Naive thymus-derived CD4-positive, alpha-beta T cell (primary cell): Measurements from ENCODE around the gene CAMK1. TPM values are rescaled to one million over a fixed set of nuclear protein-coding genes. Genes with fewer than 3 reads are reported as not detected.

Experiments used
- ATAC-seq: fragments of 150-1000 bp; cut with Tn5 transposase; 2 replicates; pipeline ENCODE4 v1.10.0; 2021; ENCODE audit warnings: mild to moderate bottlenecking, moderate library complexity
- CTCF ChIA-PET: fragments of 350-600 bp; sonication (Branson Sonifier 250); formaldehyde crosslinking; loops from one replicate; lab custom pipeline; 2021; ENCODE audit warnings: antibody characterized with exemption; lab: Charles Lee
- POLR2A ChIA-PET: fragments of 350-600 bp; sonication (Branson Sonifier 250); formaldehyde crosslinking; loops from one replicate; lab custom pipeline; 2021; ENCODE audit warnings: antibody characterized with exemption, inconsistent platforms; lab: Charles Lee
- DNase-seq, 9 donors: peaks; one replicate each; pipeline versions ENCODE4 v3.0.0 to v3.0.0-alpha.2; 2020 to 2022; ENCODE audit warnings: mixed read lengths in 1 of 9
- H3K27ac ChIP-seq: one replicate; pipeline ENCODE4 v1.7.0; 2013; ENCODE audit warnings: mild to moderate bottlenecking, low read depth, low read length, moderate library complexity
- H3K27me3 ChIP-seq, 2 donors: one replicate each; pipeline ENCODE4 v1.7.0; 2013; ENCODE audit warnings: low read length in 2 of 2, mild to moderate bottlenecking in 2 of 2, moderate library complexity in 2 of 2; ENCODE audit not compliant: control insufficient read depth in 2 of 2, insufficient read depth in 2 of 2
- H3K36me3 ChIP-seq, 3 experiments: 1 replicate in 2 of 3; 2 replicates in 1 of 3; pipeline ENCODE4 v1.7.0; 2013; ENCODE audit warnings: low read length in 3 of 3, mild to moderate bottlenecking in 3 of 3, moderate library complexity in 1 of 3; ENCODE audit not compliant: insufficient read depth in 3 of 3, control insufficient read depth in 2 of 3
- H3K4me1 ChIP-seq, 2 donors: one replicate each; pipeline ENCODE4 v1.7.0; 2013; ENCODE audit warnings: low read length in 2 of 2, mild to moderate bottlenecking in 2 of 2, moderate library complexity in 1 of 2; ENCODE audit not compliant: control insufficient read depth in 2 of 2, insufficient read depth in 2 of 2
- H3K4me3 ChIP-seq: 2 replicates; pipeline ENCODE4 v1.7.0; 2013; ENCODE audit warnings: mild to moderate bottlenecking, low read length
- H3K9me3 ChIP-seq, 3 experiments: 1 replicate in 2 of 3; 2 replicates in 1 of 3; pipeline ENCODE4 v1.7.0; 2013; ENCODE audit warnings: low read length in 3 of 3; ENCODE audit not compliant: control insufficient read depth in 2 of 3
- H3K27ac Mint-ChIP-seq, 9 donors: one replicate each; pipeline ENCODE4 v1.8.0; 2020 to 2022; ENCODE audit warnings: mixed read lengths in 9 of 9, mild to moderate bottlenecking in 8 of 9, moderate library complexity in 5 of 9, inconsistent platforms in 2 of 9
- H3K27me3 Mint-ChIP-seq, 5 donors: one replicate each; pipeline ENCODE4 v1.8.0; 2021 to 2022; ENCODE audit warnings: mixed read lengths in 5 of 5, mild to moderate bottlenecking in 1 of 5
- H3K36me3 Mint-ChIP-seq, 5 donors: one replicate each; pipeline ENCODE4 v1.8.0; 2020 to 2022; ENCODE audit warnings: mixed read lengths in 5 of 5, mild to moderate bottlenecking in 3 of 5, inconsistent platforms in 1 of 5
- H3K4me1 Mint-ChIP-seq, 7 donors: one replicate each; pipeline ENCODE4 v1.8.0; 2020 to 2022; ENCODE audit warnings: mixed read lengths in 7 of 7, mild to moderate bottlenecking in 3 of 7, inconsistent platforms in 1 of 7
- H3K4me3 Mint-ChIP-seq, 10 donors: one replicate each; pipeline ENCODE4 v1.8.0; 2020 to 2022; ENCODE audit warnings: mild to moderate bottlenecking in 10 of 10, mixed read lengths in 10 of 10, moderate library complexity in 6 of 10, inconsistent platforms in 2 of 10
- H3K9me3 Mint-ChIP-seq, 11 donors: one replicate each; pipeline ENCODE4 v1.8.0; 2020 to 2022; ENCODE audit warnings: mixed read lengths in 11 of 11, mild to moderate bottlenecking in 4 of 11, inconsistent platforms in 1 of 11, moderate library complexity in 1 of 11
- intact Hi-C, 2 donors: fragments of 100-400 bp; cut with micrococcal nuclease; formaldehyde crosslinking; loops; one replicate each; pipeline ENCODE4 v1.15.1; 2023
- polyA plus RNA-seq, 2 donors: library from polyadenylated mRNA; unstranded; fragments of 300-500 nt; fragmentation: Illumina TruSeq; gene quantifications; one replicate each; pipeline ENCODE4 v1.2.3, GENCODE V29; 2021
- total RNA-seq, 6 experiments: library from RNA in 5 of 6; stranded (reverse) in 5 of 6; gene quantifications; 1 replicate in 5 of 6; 2 replicates in 1 of 6; pipeline ENCODE4 v1.2.3 and lab custom pipeline; 2021 to 2026

CAMK1 gene
- total and polyA plus RNA-seq, 7 experiments from 2014 or later: 0.85 to 36.3 (median 2.1) TPM

DNA sequence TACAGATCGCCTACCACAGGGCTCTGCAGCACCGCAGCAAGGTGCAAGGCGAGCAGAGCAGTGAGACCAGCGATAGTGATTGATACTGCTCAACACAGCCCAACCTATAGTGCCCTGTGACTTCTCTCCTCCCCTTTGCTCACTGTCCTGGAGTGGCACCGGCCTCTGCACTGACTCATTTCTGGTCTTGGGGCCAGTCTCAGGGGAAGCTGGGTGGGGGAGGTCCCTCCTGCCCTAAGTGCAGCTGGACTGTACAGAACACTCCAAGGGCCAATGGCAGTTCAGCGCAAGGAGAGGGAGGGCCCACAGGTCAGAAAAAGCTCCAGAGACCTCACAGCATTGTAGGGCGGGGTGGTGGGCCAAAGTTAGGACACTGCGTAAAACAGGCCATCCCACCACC is 22.5 kb downstream of the CAMK1 start:
- H3K36me3 ChIP-seq: peaks cover 26 to 64% (median 27%) of the 10 kb centered on the region in 3 experiments
- H3K9me3 ChIP-seq: no peaks in the 10 kb centered on the region
- H3K27me3 ChIP-seq: no peaks in the 10 kb centered on the region
- Mint-ChIP-seq H3K27me3 (no peaks in the 10 kb centered on the region), H3K27ac (no peak overlapping the region), H3K36me3 (peaks cover 0 to 43% (median 17%) of the 10 kb centered on the region in 5 donors), H3K9me3 (peaks cover 0 to 2% (median 0%) of the 10 kb centered on the region in 11 donors), H3K4me1 (peaks cover 20 to 38% (median 32%) of the 10 kb centered on the region in 7 donors), H3K4me3 (no peak overlapping the region)
- intact Hi-C loops: no loop called here
- ChIA-PET CTCF (no interaction called here), POLR2A (interaction anchor here (0.7 kb wide), 1 partner anchor 751 kb away, joined by 3 read pairs; no protein-coding TSS in a partner anchor)
- no peak overlapping the region for H3K4me3 ChIP-seq
- no peak for DNase-seq
- ATAC-seq: no peak
- H3K27ac ChIP-seq: no peak overlapping the region
- peaks cover 13 to 22% of the 10 kb centered on the region in 2 donors for H3K4me1 ChIP-seq

- Mint-ChIP-seq H3K36me3 (peaks cover 0 to 39% (median 10%) of the 10 kb centered on the region in 5 donors), H3K4me1 (peaks cover 13 to 29% (median 23%) of the 10 kb centered on the region in 7 donors), H3K27ac (peak overlapping the region in 1 of 9 donors; percentile 30), H3K4me3 (no peak overlapping the region), H3K9me3 (peaks cover 0 to 2% (median 0%) of the 10 kb centered on the region in 11 donors), H3K27me3 (no peaks in the 10 kb centered on the region)
- no peaks in the 10 kb centered on the region for H3K27me3 ChIP-seq
- H3K9me3 ChIP-seq: no peaks in the 10 kb centered on the region
- ChIA-PET CTCF (interaction anchor here (0.6 kb wide), 1 partner anchor 36 kb away, joined by 4 read pairs; no protein-coding TSS in a partner anchor), POLR2A (no interaction called here)
- peaks cover 13% of the 10 kb centered on the region in 2 donors for H3K4me1 ChIP-seq
- H3K4me3 ChIP-seq: no peak overlapping the region
- intact Hi-C loops: no loop called here
- ATAC-seq: no peak
- H3K27ac ChIP-seq: no peak overlapping the region
- peaks cover 31 to 64% (median 32%) of the 10 kb centered on the region in 3 experiments for H3K36me3 ChIP-seq
- no peak for DNase-seq
These were observed 23.4 kb downstream of the CAMK1 start for GRCh38 chr3:9746330-9746729.

GRCh38 chr3:9745521-9745920 is 24.2 kb downstream of the CAMK1 start:
- Histone ChIP-seq H3K9me3 (no peaks in the 10 kb centered on the region), H3K4me1 (peaks cover 5 to 7% of the 10 kb centered on the region in 2 donors), H3K4me3 (no peak overlapping the region), H3K27ac (no peak overlapping the region), H3K36me3 (peaks cover 33 to 71% (median 39%) of the 10 kb centered on the region in 3 experiments), H3K27me3 (no peaks in the 10 kb centered on the region)
- ChIA-PET POLR2A (interaction anchor here (0.9 to 1.2 kb wide), 2 partner anchors 12 to 47 kb away, joined by 3 read pairs; partner anchors contain the start of gene ARPC4), CTCF (no interaction called here)
- H3K4me3 Mint-ChIP-seq: no peak overlapping the region
- H3K9me3 Mint-ChIP-seq: peaks cover 0 to 2% (median 0%) of the 10 kb centered on the region in 11 donors
- H3K27me3 Mint-ChIP-seq: no peaks in the 10 kb centered on the region
- DNase-seq: no peak
- H3K27ac Mint-ChIP-seq: no peak overlapping the region
- no peak for ATAC-seq
- peaks cover 11 to 21% (median 16%) of the 10 kb centered on the region in 7 donors for H3K4me1 Mint-ChIP-seq
- peaks cover 0 to 39% (median 11%) of the 10 kb centered on the region in 5 donors for H3K36me3 Mint-ChIP-seq
- intact Hi-C loops: no loop called here

- Histone ChIP-seq H3K4me1 (peaks cover 1 to 2% of the 10 kb centered on the region in 2 donors), H3K36me3 (peaks cover 39 to 84% (median 53%) of the 10 kb centered on the region in 3 experiments), H3K9me3 (no peaks in the 10 kb centered on the region), H3K27ac (no peak overlapping the region), H3K27me3 (no peaks in the 10 kb centered on the region), H3K4me3 (no peak overlapping the region)
- Mint-ChIP-seq H3K9me3 (no peaks in the 10 kb centered on the region), H3K36me3 (peaks cover 7 to 47% (median 22%) of the 10 kb centered on the region in 5 donors), H3K4me3 (no peak overlapping the region), H3K4me1 (peaks cover 4 to 11% (median 9%) of the 10 kb centered on the region in 7 donors), H3K27me3 (no peaks in the 10 kb centered on the region), H3K27ac (no peak overlapping the region)
- no peak for ATAC-seq
- POLR2A ChIA-PET: interaction anchor here (0.8 to 3.6 kb wide), 2 partner anchors 12 to 48 kb away, joined by 3 to 19 read pairs; partner anchors contain the start of genes BRPF1 and TADA3
- intact Hi-C loops: no loop called here
- CTCF ChIA-PET: interaction anchor here (0.7 kb wide), 1 partner anchor 14 kb away, joined by 3 read pairs; no protein-coding TSS in a partner anchor
- no peak for DNase-seq
These were observed 25.6 kb downstream of the CAMK1 start for GRCh38 chr3:9744162-9744561.

DNA sequence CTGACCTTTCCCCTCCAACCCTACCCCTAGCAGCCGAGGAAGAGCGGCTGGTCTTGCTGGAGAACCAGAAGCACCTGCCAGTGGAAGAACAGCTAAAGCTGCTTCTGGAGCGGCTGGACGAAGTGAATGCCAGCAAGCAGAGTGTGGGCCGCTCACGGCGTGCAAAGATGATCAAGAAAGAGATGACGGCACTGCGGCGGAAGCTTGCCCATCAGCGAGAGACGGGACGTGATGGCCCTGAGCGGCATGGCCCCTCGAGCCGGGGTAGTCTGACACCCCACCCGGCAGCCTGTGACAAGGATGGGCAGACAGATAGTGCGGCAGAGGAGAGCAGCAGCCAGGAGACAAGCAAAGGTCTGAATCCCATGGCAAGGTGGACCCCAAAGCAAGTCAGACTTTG is 26.2 kb downstream of the CAMK1 start:
- POLR2A ChIA-PET: interaction anchor here (0.8 to 3.6 kb wide), 2 partner anchors 11 to 49 kb away, joined by 3 to 19 read pairs; partner anchors contain the start of genes BRPF1 and TADA3
- ATAC-seq: no peak
- H3K27me3 Mint-ChIP-seq: no peaks in the 10 kb centered on the region
- Histone ChIP-seq H3K36me3 (peaks cover 39 to 91% (median 59%) of the 10 kb centered on the region in 3 experiments), H3K4me3 (no peak overlapping the region), H3K27ac (no peak overlapping the region), H3K4me1 (no peaks in the 10 kb centered on the region), H3K27me3 (no peaks in the 10 kb centered on the region), H3K9me3 (no peaks in the 10 kb centered on the region)
- H3K27ac Mint-ChIP-seq: no peak overlapping the region
- peaks cover 11 to 53% (median 27%) of the 10 kb centered on the region in 5 donors for H3K36me3 Mint-ChIP-seq
- H3K4me3 Mint-ChIP-seq: no peak overlapping the region
- DNase-seq: no peak
- H3K9me3 Mint-ChIP-seq: no peaks in the 10 kb centered on the region
- peaks cover 4 to 12% (median 8%) of the 10 kb centered on the region in 7 donors for H3K4me1 Mint-ChIP-seq
- CTCF ChIA-PET: interaction anchor here (1.7 kb wide), 1 partner anchor 11 kb away, joined by 5 read pairs; no protein-coding TSS in a partner anchor
- intact Hi-C loops: no loop called here

- ChIA-PET CTCF (interaction anchor here (0.6 to 1.7 kb wide), 2 partner anchors 10 to 313 kb away, joined by 3 to 5 read pairs; no protein-coding TSS in a partner anchor), POLR2A (interaction anchor here (1.0 to 3.6 kb wide), 3 partner anchors 10 to 15 kb away, joined by 3 to 19 read pairs (median 4); partner anchors contain the start of gene BRPF1)
- peak overlapping the region in 1 of 9 donors; percentile 26 for H3K27ac Mint-ChIP-seq
- Histone ChIP-seq H3K27ac (no peak overlapping the region), H3K4me1 (no peaks in the 10 kb centered on the region), H3K36me3 (peaks cover 39 to 100% (median 68%) of the 10 kb centered on the region in 3 experiments), H3K4me3 (no peak overlapping the region), H3K9me3 (no peaks in the 10 kb centered on the region), H3K27me3 (no peaks in the 10 kb centered on the region)
- peaks cover 11 to 54% (median 31%) of the 10 kb centered on the region in 5 donors for H3K36me3 Mint-ChIP-seq
- DNase-seq: no peak
- H3K4me1 Mint-ChIP-seq: peaks cover 3 to 18% (median 8%) of the 10 kb centered on the region in 7 donors
- H3K27me3 Mint-ChIP-seq: no peaks in the 10 kb centered on the region
- ATAC-seq: no peak
- H3K4me3 Mint-ChIP-seq: no peak overlapping the region
- no peaks in the 10 kb centered on the region for H3K9me3 Mint-ChIP-seq
- intact Hi-C loops: no loop called here
These were observed 27.2 kb downstream of the CAMK1 start for GRCh38 chr3:9742560-9742959.
